Esophagus (tissue), 2 donors: ENCODE measurements around the gene ACSF3. TPM values are rescaled to one million over a fixed set of nuclear protein-coding genes. Genes with fewer than 3 reads are reported as not detected.

Experiments used
- H3K27ac ChIP-seq, 2 donors: one replicate each; pipeline ENCODE4 v1.5.1; 2013; ENCODE audit warnings: low read depth in 2 of 2, mild to moderate bottlenecking in 2 of 2, inconsistent platforms in 1 of 2, low read length in 1 of 2, moderate library complexity in 1 of 2
- H3K27me3 ChIP-seq, 2 donors: one replicate each; pipeline ENCODE4 v1.6.1; 2013; ENCODE audit warnings: low read length in 2 of 2, control low read depth in 1 of 2, mild to moderate bottlenecking in 1 of 2; ENCODE audit not compliant: insufficient read depth in 2 of 2, control insufficient read depth in 1 of 2
- H3K36me3 ChIP-seq, 2 donors: one replicate each; pipeline ENCODE4 v1.6.1; 2013; ENCODE audit warnings: low read length in 1 of 2; ENCODE audit not compliant: control insufficient read depth in 2 of 2, insufficient read depth in 2 of 2
- H3K4me1 ChIP-seq, 2 donors: one replicate each; pipeline ENCODE4 v1.6.1; 2013; ENCODE audit warnings: low read length in 1 of 2; ENCODE audit not compliant: control insufficient read depth in 2 of 2, insufficient read depth in 2 of 2
- H3K4me3 ChIP-seq, 2 donors: one replicate each; pipeline ENCODE4 v1.5.1; 2013; ENCODE audit warnings: low read length in 2 of 2, mild to moderate bottlenecking in 2 of 2, low read depth in 1 of 2, moderate library complexity in 1 of 2
- H3K9me3 ChIP-seq, 2 donors: one replicate each; pipeline ENCODE4 v1.6.1; 2013; ENCODE audit warnings: mild to moderate bottlenecking in 2 of 2, low read depth in 1 of 2, low read length in 1 of 2, moderate library complexity in 1 of 2; ENCODE audit not compliant: control insufficient read depth in 2 of 2, insufficient read depth in 1 of 2
- WGBS, 2 donors: extraction: QIAGEN DNeasy Blood & Tissue Kit; methylation state at CpG; one replicate each; pipeline ENCODE4 v1.1.7; 2013; 5-methylcytosine and 5-hydroxymethylcytosine counted together
- polyA plus RNA-seq, 2 donors: library from polyadenylated mRNA; stranded (reverse); fragments of 200-250 nt; gene quantifications; one replicate each; pipeline ENCODE4 v1.2.3, GENCODE V29; 2013
- donor health status: healthy with polysubstance abuse.
- donor health status: Bipolar disorder and iron deficiency.

Gene ACSF3
- polyA plus RNA-seq, 2 donors, result 14.1 to 22.3 TPM

- H3K4me3 ChIP-seq, result no peak overlapping the region
- peaks cover 0 to 14% of the 10 kb centered on the region in 2 donors for H3K4me1 ChIP-seq
- no peaks in the 10 kb centered on the region for H3K27me3 ChIP-seq
- H3K36me3 ChIP-seq, result no peaks in the 10 kb centered on the region
- no peak overlapping the region for H3K27ac ChIP-seq
- peaks cover 0 to 2% of the 10 kb centered on the region in 2 donors for H3K9me3 ChIP-seq
- 81 to 85% methylated on average over 15 of the region's 15 CpGs for WGBS, 2 donors
These were observed 38.3 kb upstream of the ACSF3 start for GRCh38 chr16:89055313-89055712.

- Histone ChIP-seq H3K27me3 (no peaks in the 10 kb centered on the region), H3K9me3 (peaks cover 0 to 2% of the 10 kb centered on the region in 2 donors), H3K4me3 (no peak overlapping the region), H3K4me1 (peaks cover 2 to 14% of the 10 kb centered on the region in 2 donors), H3K36me3 (no peaks in the 10 kb centered on the region), H3K27ac (no peak overlapping the region)
- WGBS, 2 donors, result 74 to 83% methylated on average over 24 to 25 of the region's 25 CpGs
These were observed 37.6 kb upstream of the ACSF3 start for GRCh38 chr16:89055894-89056555.

- Histone ChIP-seq H3K9me3 (peaks cover 0 to 2% of the 10 kb centered on the region in 2 donors), H3K4me3 (no peak overlapping the region), H3K36me3 (no peaks in the 10 kb centered on the region), H3K4me1 (peaks cover 3 to 13% of the 10 kb centered on the region in 2 donors), H3K27me3 (no peaks in the 10 kb centered on the region), H3K27ac (no peak overlapping the region)
- 79 to 86% methylated on average over 11 of the region's 11 CpGs for WGBS, 2 donors
These were observed 37.1 kb upstream of the ACSF3 start for GRCh38 chr16:89056592-89056991.

GRCh38 chr16:89057738-89058137, 35.9 kb upstream of the ACSF3 start:
- WGBS, 2 donors, result 65 to 68% methylated on average over 9 of the region's 9 CpGs
- Histone ChIP-seq H3K9me3 (peaks cover 0 to 2% of the 10 kb centered on the region in 2 donors), H3K4me1 (peaks cover 3 to 4% of the 10 kb centered on the region in 2 donors), H3K36me3 (no peaks in the 10 kb centered on the region), H3K4me3 (no peak overlapping the region), H3K27ac (no peak overlapping the region), H3K27me3 (no peaks in the 10 kb centered on the region)

- peaks cover 0 to 2% of the 10 kb centered on the region in 2 donors for H3K9me3 ChIP-seq
These were observed 34.8 kb upstream of the ACSF3 start for GRCh38 chr16:89058812-89059211.

GRCh38 chr16:89060207-89060794, 33.4 kb upstream of the ACSF3 start:
- WGBS, 2 donors, result 61 to 64% methylated on average over 12 of the region's 12 CpGs
- Histone ChIP-seq H3K9me3 (peaks cover 0 to 2% of the 10 kb centered on the region in 2 donors), H3K4me3 (no peak overlapping the region), H3K27me3 (no peaks in the 10 kb centered on the region), H3K4me1 (peaks cover 0 to 3% of the 10 kb centered on the region in 2 donors), H3K36me3 (no peaks in the 10 kb centered on the region), H3K27ac (no peak overlapping the region)

More at GRCh38 chr16:89058812-89059211, 34.8 kb upstream of the ACSF3 start:
- H3K4me1 ChIP-seq, result peaks cover 0 to 3% of the 10 kb centered on the region in 2 donors
- H3K4me3 ChIP-seq, result no peak overlapping the region
- no peaks in the 10 kb centered on the region for H3K27me3 ChIP-seq
- H3K36me3 ChIP-seq, result no peaks in the 10 kb centered on the region
- WGBS, 2 donors, result 97 to 98% methylated on average over 9 of the region's 9 CpGs
- H3K27ac ChIP-seq, result no peak overlapping the region

- peaks cover 0 to under 1% of the 10 kb centered on the region in 2 donors for H3K9me3 ChIP-seq
- no peaks in the 10 kb centered on the region for H3K27me3 ChIP-seq
- H3K4me1 ChIP-seq, result peaks cover 0 to 3% of the 10 kb centered on the region in 2 donors
- no peaks in the 10 kb centered on the region for H3K36me3 ChIP-seq
- 73% methylated on average over 21 of the region's 21 CpGs for WGBS, 2 donors
- H3K27ac ChIP-seq, result no peak overlapping the region
- H3K4me3 ChIP-seq, result no peak overlapping the region
These were observed 32.6 kb upstream of the ACSF3 start for GRCh38 chr16:89061086-89061485.

- Histone ChIP-seq H3K9me3 (no peaks in the 10 kb centered on the region), H3K4me1 (peaks cover 0 to 3% of the 10 kb centered on the region in 2 donors), H3K27ac (no peak overlapping the region), H3K27me3 (no peaks in the 10 kb centered on the region), H3K36me3 (no peaks in the 10 kb centered on the region), H3K4me3 (no peak overlapping the region)
- WGBS, 2 donors, result 65 to 66% methylated on average over 17 of the region's 17 CpGs
These were observed 31.9 kb upstream of the ACSF3 start for GRCh38 chr16:89061590-89062380.

- H3K27me3 ChIP-seq, result no peaks in the 10 kb centered on the region
- H3K9me3 ChIP-seq, result no peaks in the 10 kb centered on the region
- H3K36me3 ChIP-seq, result no peaks in the 10 kb centered on the region
- H3K4me3 ChIP-seq, result no peak overlapping the region
- WGBS, 2 donors, result 79 to 84% methylated on average over 30 of the region's 30 CpGs
- H3K27ac ChIP-seq, result no peak overlapping the region
- H3K4me1 ChIP-seq, result peaks cover 0 to 4% of the 10 kb centered on the region in 2 donors
These were observed 31.0 kb upstream of the ACSF3 start for GRCh38 chr16:89062389-89063345.
